GM18861 (cell line): ENCODE measurements around the gene IPPK.
"Not testable (repeated sequence)": the region's sequence is repeated elsewhere in the genome, so short reads cannot be mapped to it uniquely, and the experiment has no call there.

ENCODE experiments used
- ATAC-seq: cut with Tn5 transposase; IDR thresholded peaks from one replicate; pipeline ENCODE4 v1.9.1; 2021; ENCODE audit not compliant: unreplicated experiment

IPPK gene

DNA sequence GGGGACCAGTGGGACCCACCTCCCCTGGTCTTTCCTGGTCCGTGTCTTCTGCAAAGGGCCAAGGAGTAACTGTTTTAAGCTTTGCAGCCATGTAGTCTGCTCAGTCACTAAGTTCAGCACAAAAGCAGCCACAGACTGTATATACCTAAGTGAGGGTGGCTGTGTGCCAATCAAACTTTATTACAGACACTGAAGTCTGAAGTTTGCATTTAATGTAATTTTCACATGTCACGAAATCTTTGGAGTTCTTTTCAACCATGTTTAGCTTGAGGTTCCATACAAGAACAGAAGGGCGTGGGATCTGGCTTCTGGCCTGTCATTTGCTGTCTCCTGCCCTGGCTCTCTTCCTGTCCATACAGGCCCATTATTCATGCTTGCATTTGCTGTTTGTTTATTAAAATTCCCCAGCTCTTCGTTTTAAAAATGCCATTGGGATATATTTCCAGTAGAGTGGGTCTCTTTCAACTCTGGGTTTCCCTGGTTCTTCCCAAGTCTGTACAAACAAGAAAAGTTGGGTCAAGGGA is 69.9 kb downstream of the IPPK start:
- no peak for ATAC-seq

- no peak for ATAC-seq
Measured at GRCh38 chr9:92598382-92598781, 71.5 kb downstream of the IPPK start.

- no peak for ATAC-seq
Measured at GRCh38 chr9:92595930-92596329, 74.0 kb downstream of the IPPK start.

GRCh38 chr9:92595075-92595474 is 74.9 kb downstream of the IPPK start:
- ATAC-seq, result not testable (repeated sequence)

- no peak for ATAC-seq
Measured at GRCh38 chr9:92592946-92593861, 76.7 kb downstream of the IPPK start.

DNA sequence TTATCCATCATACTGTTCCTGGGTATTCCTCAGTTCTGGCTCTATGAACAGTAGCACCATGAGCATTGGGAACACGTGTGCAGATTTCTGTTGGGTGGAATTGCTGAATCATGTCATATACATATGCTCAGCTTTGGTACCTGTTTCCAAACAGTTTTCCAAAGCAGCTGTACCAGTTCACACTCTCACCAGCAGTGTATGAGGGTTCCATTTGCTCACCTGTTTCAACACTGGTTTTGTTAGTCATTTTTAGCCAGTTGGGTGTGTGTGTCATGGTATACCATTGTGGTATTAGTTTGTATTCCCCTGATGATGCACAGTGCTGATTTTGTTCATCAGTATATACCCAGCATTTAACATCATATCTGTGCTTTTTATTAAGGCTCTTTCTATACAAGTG is 77.4 kb downstream of the IPPK start:
- ATAC-seq, result no peak

DNA sequence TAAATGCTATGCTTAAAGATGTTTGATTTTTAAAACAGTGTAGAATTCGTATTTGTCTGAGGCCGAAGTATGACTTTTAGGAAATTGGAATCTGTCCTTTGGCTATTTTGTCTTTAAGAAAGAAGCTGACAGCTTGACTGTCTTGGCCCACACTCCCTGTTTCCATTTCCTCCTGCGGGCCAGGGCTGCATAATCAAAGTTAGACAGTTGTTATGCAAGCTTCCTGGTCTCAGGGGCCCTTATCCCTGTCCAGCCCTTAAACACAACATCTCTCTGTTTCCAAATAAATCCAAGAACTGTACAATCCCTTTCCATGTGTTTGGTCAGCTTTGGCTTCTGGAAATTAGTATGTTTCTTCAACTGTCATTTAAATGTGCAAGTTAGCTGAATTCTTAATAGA is 79.6 kb downstream of the IPPK start:
- ATAC-seq, result no peak

DNA sequence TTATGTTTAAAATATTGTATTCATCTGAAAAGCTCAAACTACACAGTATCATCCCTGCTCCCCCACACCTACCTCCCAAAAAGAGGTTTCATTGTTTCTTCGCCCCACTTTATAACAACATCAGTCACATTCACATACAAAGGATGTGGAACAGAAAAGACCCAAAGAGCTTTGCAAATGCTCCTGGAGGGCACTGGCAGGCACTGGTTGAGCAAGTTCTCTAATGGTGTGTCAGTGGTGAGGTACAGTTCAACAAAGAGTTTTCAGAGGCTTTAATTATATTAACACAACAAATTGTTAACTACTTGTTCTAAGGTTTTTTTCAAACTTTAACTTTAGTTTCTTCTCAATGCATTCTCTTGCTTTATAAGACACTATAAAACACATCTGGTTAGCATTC is 80.0 kb downstream of the IPPK start:
- no peak for ATAC-seq

DNA sequence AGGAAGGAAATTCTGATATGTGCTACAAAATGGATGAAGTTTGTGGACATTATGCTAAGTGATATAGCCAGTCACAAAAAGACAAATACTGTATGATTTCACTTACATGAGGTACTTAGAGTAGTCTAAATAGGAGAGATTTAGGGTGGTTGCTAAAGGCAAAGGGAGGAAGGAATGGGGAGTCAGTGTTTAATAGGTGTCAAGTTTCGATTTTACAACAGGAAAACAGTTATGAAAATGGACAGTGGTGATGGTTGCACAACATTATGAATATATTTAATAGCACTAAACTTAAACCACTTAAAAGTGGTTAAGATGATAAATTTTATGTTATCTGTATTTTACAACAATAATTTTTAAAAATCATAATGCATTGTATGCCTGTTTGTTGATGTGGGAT is 93.8 kb downstream of the IPPK start:
- no peak for ATAC-seq

DNA sequence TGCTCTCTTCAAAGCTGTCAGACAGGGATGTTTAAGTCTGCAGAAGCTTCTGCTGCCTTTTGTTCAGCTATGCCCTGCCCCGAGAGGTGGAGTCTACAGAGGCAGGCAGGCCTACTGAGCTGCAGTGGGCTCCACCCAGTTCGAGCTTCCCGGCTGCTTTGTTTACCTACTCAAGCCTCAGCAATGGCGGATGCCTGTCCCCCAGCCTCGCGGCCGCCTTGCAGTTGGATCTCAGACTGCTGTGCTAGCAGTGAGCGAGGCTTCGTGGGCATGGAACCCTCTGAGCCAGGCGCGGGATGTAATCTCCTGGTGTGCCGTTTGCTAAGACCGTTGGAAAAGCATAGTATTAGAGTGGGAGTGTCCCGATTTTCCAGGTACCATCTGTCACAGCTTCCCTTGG is 96.3 kb downstream of the IPPK start:
- ATAC-seq, result not testable (repeated sequence)

GRCh38 chr9:92571871-92572270 is 98.1 kb downstream of the IPPK start:
- ATAC-seq, result not testable (repeated sequence)

- no peak for ATAC-seq
Measured at GRCh38 chr9:92564982-92565381, 104.9 kb downstream of the IPPK start.

- no peak for ATAC-seq
Measured at GRCh38 chr9:92564504-92564903, 105.4 kb downstream of the IPPK start.
